Measurements from ENCODE around the gene CAMP.
A peak's percentile ranks its signal among the peaks of the same experiment; 100 is the strongest.
"Not testable (repeated sequence)": the region's sequence is repeated elsewhere in the genome, so short reads cannot be mapped to it uniquely, and the experiment has no call there.

Gene CAMP

GRCh38 chr3:48267782-48268181, 44.5 kb downstream of the CAMP start:
- no peak for DNase-seq

- peak; percentile 87 for DNase-seq
Measured at GRCh38 chr3:48268381-48268935, 45.2 kb downstream of the CAMP start.

GRCh38 chr3:48268936-48269561, 45.8 kb downstream of the CAMP start:
- peak; percentile 83 for DNase-seq

GRCh38 chr3:48269592-48269991, 46.3 kb downstream of the CAMP start:
- no peak for DNase-seq

- DNase-seq, result no peak
Measured at GRCh38 chr3:48270306-48270705, 47.0 kb downstream of the CAMP start.

GRCh38 chr3:48271223-48271622, 47.9 kb downstream of the CAMP start:
- DNase-seq, result not testable (repeated sequence)

GRCh38 chr3:48271763-48272498, 48.6 kb downstream of the CAMP start:
- DNase-seq, result no peak

- peak; percentile 65 for DNase-seq
Measured at GRCh38 chr3:48273594-48274211, 50.4 kb downstream of the CAMP start.

GRCh38 chr3:48274452-48274851, 51.2 kb downstream of the CAMP start:
- DNase-seq, result no peak
